NCI-H82 treated with DMSO at 0.1 percent for 48 hours (cell line): ENCODE measurements around the gene FAM120A.
A peak's percentile ranks its signal among the peaks of the same experiment; 100 is the strongest.
"Not testable (repeated sequence)": the region's sequence is repeated elsewhere in the genome, so short reads cannot be mapped to it uniquely, and the experiment has no call there.

Source experiments
- DNase-seq: peaks from one replicate; lab custom pipeline; 2025; ENCODE audit not compliant: unreplicated experiment; lab: John Stamatoyannopoulos, UW

The FAM120A gene, protein sequence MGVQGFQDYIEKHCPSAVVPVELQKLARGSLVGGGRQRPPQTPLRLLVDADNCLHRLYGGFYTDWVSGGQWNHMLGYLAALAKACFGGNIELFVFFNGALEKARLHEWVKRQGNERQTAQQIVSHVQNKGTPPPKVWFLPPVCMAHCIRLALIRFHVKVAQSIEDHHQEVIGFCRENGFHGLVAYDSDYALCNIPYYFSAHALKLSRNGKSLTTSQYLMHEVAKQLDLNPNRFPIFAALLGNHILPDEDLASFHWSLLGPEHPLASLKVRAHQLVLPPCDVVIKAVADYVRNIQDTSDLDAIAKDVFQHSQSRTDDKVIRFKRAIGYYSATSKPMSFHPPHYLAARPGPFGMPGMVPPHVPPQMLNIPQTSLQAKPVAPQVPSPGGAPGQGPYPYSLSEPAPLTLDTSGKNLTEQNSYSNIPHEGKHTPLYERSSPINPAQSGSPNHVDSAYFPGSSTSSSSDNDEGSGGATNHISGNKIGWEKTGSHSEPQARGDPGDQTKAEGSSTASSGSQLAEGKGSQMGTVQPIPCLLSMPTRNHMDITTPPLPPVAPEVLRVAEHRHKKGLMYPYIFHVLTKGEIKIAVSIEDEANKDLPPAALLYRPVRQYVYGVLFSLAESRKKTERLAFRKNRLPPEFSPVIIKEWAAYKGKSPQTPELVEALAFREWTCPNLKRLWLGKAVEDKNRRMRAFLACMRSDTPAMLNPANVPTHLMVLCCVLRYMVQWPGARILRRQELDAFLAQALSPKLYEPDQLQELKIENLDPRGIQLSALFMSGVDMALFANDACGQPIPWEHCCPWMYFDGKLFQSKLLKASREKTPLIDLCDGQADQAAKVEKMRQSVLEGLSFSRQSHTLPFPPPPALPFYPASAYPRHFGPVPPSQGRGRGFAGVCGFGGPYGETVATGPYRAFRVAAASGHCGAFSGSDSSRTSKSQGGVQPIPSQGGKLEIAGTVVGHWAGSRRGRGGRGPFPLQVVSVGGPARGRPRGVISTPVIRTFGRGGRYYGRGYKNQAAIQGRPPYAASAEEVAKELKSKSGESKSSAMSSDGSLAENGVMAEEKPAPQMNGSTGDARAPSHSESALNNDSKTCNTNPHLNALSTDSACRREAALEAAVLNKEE

DNA sequence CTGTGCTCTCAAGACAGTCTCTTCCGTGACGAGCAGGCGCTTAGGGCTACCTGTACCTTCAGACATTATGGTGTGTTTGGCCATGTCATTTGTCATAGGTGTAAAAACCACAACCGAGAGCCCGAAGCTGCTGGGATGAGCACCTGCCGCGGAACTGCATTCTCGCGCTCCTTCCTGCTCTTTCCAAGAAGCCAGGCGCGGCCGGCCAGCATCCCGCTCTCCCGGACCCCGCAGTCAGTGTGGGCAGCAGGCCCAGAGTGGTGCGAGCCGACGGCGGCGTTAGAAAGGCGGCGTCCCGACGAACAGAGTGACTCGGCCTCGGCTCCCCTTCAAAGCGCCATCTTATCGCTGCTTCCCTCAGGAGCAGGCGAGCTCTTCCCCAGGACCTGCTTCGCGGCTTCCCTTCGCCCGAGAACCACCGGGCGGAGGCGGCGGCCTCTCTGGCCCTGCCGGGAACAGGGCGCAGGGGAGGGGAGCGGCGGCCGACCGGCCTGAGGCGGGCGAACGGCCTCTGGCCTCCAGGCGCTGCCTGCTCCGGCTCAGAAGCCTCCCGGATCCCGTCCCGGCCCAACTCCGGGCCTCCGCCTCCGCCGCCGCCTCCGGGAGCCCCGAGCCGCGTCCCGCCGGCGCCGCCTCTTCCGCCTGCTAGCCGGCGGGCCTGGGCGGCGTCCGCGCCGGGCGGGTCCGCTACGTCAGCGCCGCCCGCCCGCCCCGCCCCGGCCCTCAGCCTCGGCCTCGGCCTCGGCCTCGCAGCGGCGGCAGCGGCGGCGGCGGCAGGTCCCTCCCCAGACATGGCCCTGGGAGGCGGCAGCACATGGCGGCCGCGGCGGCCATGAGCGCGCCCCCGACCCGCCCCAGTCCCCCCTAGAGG is at the start of gene FAM120A:
Gene FAM120A, plus strand, starts transcription at position 741 of the 871 bp plus-strand sequence. CDS start 231 bp downstream, outside the sequence.
- DNase-seq, result peak; percentile 10

DNA sequence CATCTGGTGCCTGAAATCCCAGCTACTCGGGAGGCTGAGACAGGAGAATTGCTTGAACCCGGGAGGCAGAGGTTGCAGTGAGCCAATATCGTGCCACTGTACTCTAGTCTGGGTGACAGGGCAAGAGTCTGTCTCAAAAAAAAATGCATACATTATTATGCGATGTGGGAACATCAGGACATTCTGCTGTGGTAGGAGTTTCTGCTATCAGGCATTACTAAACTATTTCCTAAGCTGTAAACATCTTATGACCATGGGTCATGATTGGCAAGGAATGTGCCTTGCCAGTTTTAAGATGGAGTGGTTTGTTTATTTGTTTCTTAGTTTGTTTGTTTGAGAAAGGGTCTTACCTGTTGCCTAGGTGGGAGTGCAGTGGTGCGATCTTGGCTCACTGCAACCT is 45.1 kb upstream of the FAM120A start:
- DNase-seq, result no peak

GRCh38 chr9:93413530-93413929 is 38.0 kb upstream of the FAM120A start:
- DNase-seq, result no peak

GRCh38 chr9:93415176-93415690 is 36.3 kb upstream of the FAM120A start:
- DNase-seq, result no peak

DNA sequence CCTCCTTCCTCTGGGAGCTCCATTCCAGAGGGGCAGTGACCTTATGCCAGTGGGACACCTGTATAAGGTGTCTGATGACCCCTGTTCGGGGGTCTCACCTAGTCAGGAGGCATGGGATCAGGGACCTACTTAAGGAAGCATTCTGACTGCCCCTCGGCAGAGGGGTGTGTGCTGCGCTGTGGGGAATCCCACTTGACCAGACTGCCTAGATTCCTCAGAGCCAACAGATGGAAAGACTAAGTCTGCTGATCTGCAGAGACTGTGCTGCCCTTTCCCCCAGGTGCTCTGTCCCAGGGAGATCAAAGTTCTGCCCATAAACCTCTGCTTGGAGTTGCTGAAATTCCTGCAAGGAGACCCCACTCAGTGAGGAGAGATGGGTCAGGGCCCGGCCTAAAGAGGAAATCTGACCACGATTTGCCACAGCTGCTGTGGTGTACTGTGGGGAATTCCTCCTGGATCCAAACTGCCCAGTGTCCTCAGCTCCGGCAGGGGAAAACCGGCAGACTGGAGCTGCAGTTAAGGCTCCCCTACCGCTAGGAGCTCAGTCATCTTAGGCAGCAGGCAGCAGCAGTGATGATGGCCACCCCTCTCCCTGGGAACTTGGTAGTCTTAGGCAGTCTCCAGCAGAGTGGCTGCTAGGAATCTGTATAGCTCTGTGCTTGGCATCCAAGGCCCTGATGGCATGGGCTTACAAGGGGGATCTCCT is 34.8 kb upstream of the FAM120A start:
- no peak for DNase-seq

DNA sequence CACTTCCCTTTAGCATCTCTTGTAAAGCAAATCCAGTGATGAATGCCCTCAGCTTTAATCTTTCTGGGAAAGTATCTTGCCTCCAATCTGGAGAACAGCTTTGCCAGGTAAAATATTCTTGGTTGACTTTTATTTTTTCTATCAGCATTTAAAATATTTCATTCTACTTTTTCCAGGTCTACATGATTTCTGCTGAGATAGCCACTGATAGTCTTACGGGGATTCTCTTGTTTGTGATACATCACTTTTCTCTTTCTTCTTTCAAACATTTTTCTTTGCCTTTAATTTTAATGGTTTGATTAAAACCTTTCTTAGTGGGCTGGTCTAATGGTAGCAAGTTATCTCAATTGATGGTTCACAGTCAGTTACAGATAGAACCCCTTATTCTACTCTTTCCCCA is 33.9 kb upstream of the FAM120A start:
- DNase-seq, result no peak

DNA sequence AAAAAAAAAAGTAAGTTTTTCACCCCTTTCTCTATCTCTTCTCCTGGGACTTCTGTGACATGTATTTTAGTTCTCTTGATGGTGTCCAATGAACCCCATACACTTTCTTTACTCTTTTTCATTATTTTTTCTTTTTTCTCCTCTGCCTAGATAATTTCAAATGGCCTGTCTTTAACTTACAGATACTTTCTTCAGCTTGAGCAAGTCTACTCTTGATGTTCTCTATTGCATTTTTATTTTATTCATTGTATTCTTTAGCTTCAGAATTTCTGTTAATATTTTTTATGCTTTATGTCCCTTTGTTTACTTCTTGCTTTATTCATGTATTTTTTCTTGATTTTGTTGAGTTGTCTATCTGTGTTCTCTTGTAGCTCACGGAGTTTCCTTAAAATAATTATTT is 32.5 kb upstream of the FAM120A start:
- no peak for DNase-seq

DNA sequence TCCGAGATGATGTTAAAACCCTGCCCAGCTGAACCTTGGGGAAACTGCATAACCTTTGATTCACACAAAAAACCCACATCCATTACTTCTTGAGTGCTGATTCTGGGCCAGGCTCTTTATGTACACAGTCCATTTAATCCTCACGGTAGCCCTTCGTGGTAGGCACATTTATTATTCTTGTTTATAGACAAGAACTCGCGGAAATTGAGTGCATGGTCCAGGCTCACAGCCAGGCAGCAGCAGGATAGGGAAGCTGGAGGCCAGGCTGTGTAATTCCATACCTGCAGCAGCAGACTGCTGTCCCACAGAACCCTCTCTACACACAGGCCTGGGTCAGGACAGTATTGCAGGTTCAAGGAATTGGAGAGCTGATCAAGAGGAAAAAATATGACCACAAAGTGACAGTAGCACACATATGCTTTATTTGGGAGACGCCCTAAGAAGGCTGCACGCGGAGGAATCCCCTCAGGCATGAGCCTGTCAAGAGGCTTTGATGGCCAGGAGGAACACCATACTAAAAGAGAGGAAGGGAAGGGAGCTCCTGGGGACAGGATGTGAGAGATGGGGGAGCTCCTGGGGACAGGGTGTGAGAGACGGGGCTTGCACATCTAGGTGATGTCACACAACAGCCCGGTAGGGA is 28.4 kb upstream of the FAM120A start:
- no peak for DNase-seq

- DNase-seq, result no peak
These were observed 23.7 kb upstream of the FAM120A start for GRCh38 chr9:93427655-93428379.

DNA sequence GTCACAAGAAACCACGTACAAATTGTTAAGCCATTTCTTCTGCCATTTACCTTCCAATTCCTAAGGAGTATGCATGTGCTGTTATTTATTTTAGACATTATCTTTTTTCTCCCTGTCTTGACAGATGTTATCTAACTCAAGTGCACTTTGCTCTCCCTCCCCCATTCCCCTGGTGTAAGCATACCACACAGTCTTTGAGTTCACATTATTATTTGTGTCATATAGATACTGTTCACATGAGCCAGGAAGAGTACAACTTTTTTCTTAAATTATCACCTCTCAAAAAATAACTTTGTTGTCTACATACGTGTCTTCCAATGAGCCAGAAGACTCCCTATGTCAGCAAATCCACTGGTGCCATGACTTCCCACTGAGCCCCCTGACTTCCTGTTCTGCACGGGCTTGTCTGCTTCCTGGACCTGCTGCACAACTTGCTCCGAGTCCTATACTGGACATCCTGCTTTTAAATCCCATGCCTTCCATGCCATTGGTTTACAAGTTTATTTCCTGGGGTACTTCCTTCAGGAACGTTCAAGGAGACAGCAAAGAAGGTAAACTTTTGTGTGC is 19.9 kb upstream of the FAM120A start:
- no peak for DNase-seq

GRCh38 chr9:93432964-93433363 is 18.5 kb upstream of the FAM120A start:
- no peak for DNase-seq

GRCh38 chr9:93434056-93434455 is 17.4 kb upstream of the FAM120A start:
- DNase-seq, result no peak

GRCh38 chr9:93435386-93435785 is 16.1 kb upstream of the FAM120A start:
- DNase-seq, result no peak

- DNase-seq, result no peak
These were observed 15.3 kb upstream of the FAM120A start for GRCh38 chr9:93436218-93436617.

- DNase-seq, result no peak
These were observed 14.7 kb upstream of the FAM120A start for GRCh38 chr9:93436655-93437407.

DNA sequence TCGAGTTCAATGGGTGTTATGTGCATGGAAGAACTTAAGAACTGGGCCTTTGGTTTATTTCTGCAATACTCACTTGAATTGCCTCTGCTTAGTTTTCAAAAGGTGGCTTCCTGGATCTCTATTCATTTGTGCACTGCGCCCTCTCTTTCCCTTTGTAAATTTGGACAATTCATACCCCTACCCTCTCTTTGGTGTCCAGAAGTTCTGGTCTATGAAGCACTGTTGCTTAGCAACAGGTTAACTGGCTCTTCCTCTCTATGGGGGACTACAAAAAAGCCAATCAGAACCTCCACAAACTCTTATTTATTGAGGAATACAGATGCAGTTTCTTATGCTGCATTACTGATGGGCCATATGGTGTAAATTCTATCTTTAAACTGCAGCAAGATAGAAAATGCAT is 13.5 kb upstream of the FAM120A start:
- DNase-seq, result no peak

DNA sequence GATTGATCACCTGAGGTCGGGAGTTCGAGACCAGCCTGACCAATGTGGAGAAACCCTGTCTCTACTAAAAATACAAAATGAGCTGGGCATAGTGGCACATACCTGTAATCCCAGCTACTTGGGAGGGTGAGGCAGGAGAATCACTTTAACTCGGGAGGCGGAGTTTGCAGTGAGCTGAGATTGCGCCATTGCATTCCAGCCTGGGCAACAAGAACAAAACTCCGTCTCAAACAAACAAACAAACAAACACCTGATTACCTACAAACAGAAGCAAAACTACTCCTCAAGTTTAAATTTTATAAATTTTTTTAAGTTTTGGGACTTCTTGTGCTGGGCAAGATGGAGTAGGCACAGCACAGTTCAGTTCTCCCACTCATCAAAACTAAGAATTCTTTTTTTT is 12.2 kb upstream of the FAM120A start:
- DNase-seq, result not testable (repeated sequence)
